Peyer's patch (tissue), 4 donors: Measurements from ENCODE around the gene WNT3A. TPM values are rescaled to one million over a fixed set of nuclear protein-coding genes. Genes with fewer than 3 reads are reported as not detected.

Experiments
- DNase-seq, 3 donors: peaks; one replicate each; pipeline ENCODE4 v3.0.0-alpha.2; 2017 to 2019
- H3K27ac ChIP-seq, 4 donors: fragments of 200-600 bp; sonication (generic); one replicate each; pipeline ENCODE4 v1.5.1; 2016 to 2019
- H3K27me3 ChIP-seq, 2 donors: fragments of 200-600 bp; sonication (generic); one replicate each; pipeline ENCODE4 v1.5.1; 2019
- H3K36me3 ChIP-seq, 3 donors: fragments of 200-600 bp; sonication (generic); one replicate each; pipeline ENCODE4 v1.5.1; 2016 to 2019
- H3K4me1 ChIP-seq, 4 donors: fragments of 200-600 bp; sonication (generic); one replicate each; pipeline ENCODE4 v1.5.1; 2016 to 2019
- H3K4me3 ChIP-seq, 4 donors: fragments of 200-600 bp; sonication (generic); 1 replicate in 3 of 4; 2 replicates in 1 of 4; pipeline ENCODE4 v1.5.1; 2016 to 2019; ENCODE audit warnings: mild to moderate bottlenecking in 1 of 4
- H3K9me3 ChIP-seq, 4 donors: fragments of 200-600 bp; sonication (generic); one replicate each; pipeline ENCODE4 v1.5.1; 2016 to 2019; ENCODE audit warnings: mild to moderate bottlenecking in 1 of 4
- CTCF ChIP-seq, 6 experiments: fragments of 450-650 bp in 4 of 6; fragments of 200-600 bp in 2 of 6; sonication (generic) in 1 of 6; IDR thresholded peaks; one replicate each; pipeline ENCODE4 v1.5.1; 2017 to 2019; ENCODE audit warnings: antibody characterized with exemption in 6 of 6, mild to moderate bottlenecking in 3 of 6, moderate library complexity in 1 of 6
- POLR2A ChIP-seq, 2 donors: fragments of 450-650 bp; IDR thresholded peaks; one replicate each; pipeline ENCODE4 v1.5.1; 2017; ENCODE audit warnings: antibody characterized with exemption in 2 of 2, mild to moderate bottlenecking in 2 of 2, moderate library complexity in 2 of 2
- total RNA-seq, 4 donors: library from RNA; depleted of rRNA; stranded (reverse); fragments of >200 nt; gene quantifications; one replicate each; pipeline ENCODE4 v1.1.0, GENCODE V29; 2016

The WNT3A gene
- total RNA-seq, 4 donors from 2014 or later, result not detected

GRCh38 chr1:228009116-228009827 is 2.5 kb downstream of the WNT3A start:
- no peak overlapping the region for H3K27ac ChIP-seq
- peak overlapping the region in 1 of 4 donors; percentile 9 for H3K4me3 ChIP-seq
- H3K36me3 ChIP-seq, result no peaks in the 10 kb centered on the region
- DNase-seq, result peak; percentile 11 to 40 (median 28)
- H3K9me3 ChIP-seq, result no peaks in the 10 kb centered on the region
- TF ChIP-seq POLR2A (IDR thresholded peaks at IDR 0.05) (no peak), CTCF (IDR thresholded peaks at IDR 0.05) (no peak)
- peaks cover 0 to 11% (median 3%) of the 10 kb centered on the region in 4 donors for H3K4me1 ChIP-seq
- H3K27me3 ChIP-seq, result peaks cover 0 to 34% of the 10 kb centered on the region in 2 donors

GRCh38 chr1:228009828-228010775 is 3.3 kb downstream of the WNT3A start:
- H3K27me3 ChIP-seq, result peaks cover 0 to 26% of the 10 kb centered on the region in 2 donors
- H3K4me1 ChIP-seq, result peaks cover 0 to 11% (median 3%) of the 10 kb centered on the region in 4 donors
- no peak overlapping the region for H3K27ac ChIP-seq
- TF ChIP-seq CTCF (IDR thresholded peaks at IDR 0.05) (no peak), POLR2A (IDR thresholded peaks at IDR 0.05) (no peak)
- H3K36me3 ChIP-seq, result no peaks in the 10 kb centered on the region
- peak overlapping the region in 1 of 4 donors; percentile 9 for H3K4me3 ChIP-seq
- peak; percentile 14 to 44 (median 39) for DNase-seq
- H3K9me3 ChIP-seq, result no peaks in the 10 kb centered on the region

- H3K9me3 ChIP-seq, result no peaks in the 10 kb centered on the region
- H3K27me3 ChIP-seq, result peaks cover 0 to 20% of the 10 kb centered on the region in 2 donors
- no peaks in the 10 kb centered on the region for H3K36me3 ChIP-seq
- DNase-seq, result peak in 1 of 3 donors; percentile 37
- no peak overlapping the region for H3K27ac ChIP-seq
- no peak for TF ChIP-seq POLR2A (IDR thresholded peaks at IDR 0.05)
- no peak for TF ChIP-seq CTCF (IDR thresholded peaks at IDR 0.05)
- H3K4me3 ChIP-seq, result no peak overlapping the region
- peaks cover 0 to 11% (median 3%) of the 10 kb centered on the region in 4 donors for H3K4me1 ChIP-seq
Observed at GRCh38 chr1:228010921-228011320, 4.1 kb downstream of the WNT3A start.

GRCh38 chr1:228011721-228012311 is 5.0 kb downstream of the WNT3A start:
- DNase-seq, result peak in 2 of 3 donors; percentile 5 to 28
- no peaks in the 10 kb centered on the region for H3K36me3 ChIP-seq
- H3K27ac ChIP-seq, result no peak overlapping the region
- peaks cover 0 to 11% (median 3%) of the 10 kb centered on the region in 4 donors for H3K4me1 ChIP-seq
- H3K9me3 ChIP-seq, result no peaks in the 10 kb centered on the region
- H3K4me3 ChIP-seq, result no peak overlapping the region
- TF ChIP-seq CTCF (IDR thresholded peaks at IDR 0.05) (no peak), POLR2A (IDR thresholded peaks at IDR 0.05) (no peak)
- peaks cover 0 to 14% of the 10 kb centered on the region in 2 donors for H3K27me3 ChIP-seq

GRCh38 chr1:228012555-228012954 is 5.8 kb downstream of the WNT3A start:
- no peak overlapping the region for H3K4me3 ChIP-seq
- H3K27me3 ChIP-seq, result peaks cover 0 to 10% of the 10 kb centered on the region in 2 donors
- H3K9me3 ChIP-seq, result no peaks in the 10 kb centered on the region
- H3K27ac ChIP-seq, result no peak overlapping the region
- H3K36me3 ChIP-seq, result no peaks in the 10 kb centered on the region
- TF ChIP-seq POLR2A (IDR thresholded peaks at IDR 0.05) (no peak), CTCF (IDR thresholded peaks at IDR 0.05) (no peak)
- DNase-seq, result no peak
- peaks cover 0 to 5% (median 0%) of the 10 kb centered on the region in 4 donors for H3K4me1 ChIP-seq
